Smooth muscle cell (in vitro differentiated cells): ENCODE measurements around the gene MYEOV. TPM values are rescaled to one million over a fixed set of nuclear protein-coding genes. Genes with fewer than 3 reads are reported as not detected.

ENCODE experiments used
- DNase-seq: peaks from one replicate; lab custom pipeline; 2025; ENCODE audit not compliant: unreplicated experiment; lab: John Stamatoyannopoulos, UW
- H2AFZ ChIP-seq: fragments of 200-600 bp; sonication (generic); 2 replicates; pipeline ENCODE4 v1.6.0; 2016; ENCODE audit warnings: antibody characterized with exemption, low read depth, mild to moderate bottlenecking
- H3F3A ChIP-seq: fragments of 200-600 bp; sonication (generic); 2 replicates; pipeline ENCODE4 v1.6.0; 2017; ENCODE audit warnings: antibody characterized with exemption, low read depth
- H3K27ac ChIP-seq: fragments of 200-600 bp; sonication (generic); 2 replicates; pipeline ENCODE4 v1.5.1; 2016; ENCODE audit warnings: low read depth, mild to moderate bottlenecking
- H3K27me3 ChIP-seq: fragments of 200-600 bp; sonication (generic); 2 replicates; pipeline ENCODE4 v1.6.1; 2016; ENCODE audit warnings: low read depth, mild to moderate bottlenecking
- H3K36me3 ChIP-seq: fragments of 200-600 bp; sonication (generic); 2 replicates; pipeline ENCODE4 v1.5.1; 2016; ENCODE audit warnings: low read depth
- H3K4me1 ChIP-seq: fragments of 200-600 bp; sonication (generic); 2 replicates; pipeline ENCODE4 v1.5.1; 2016; ENCODE audit warnings: low read depth
- H3K4me2 ChIP-seq: fragments of 200-600 bp; sonication (generic); 2 replicates; pipeline ENCODE4 v1.6.0; 2016; ENCODE audit warnings: mild to moderate bottlenecking
- H3K4me3 ChIP-seq: fragments of 200-600 bp; sonication (generic); 2 replicates; pipeline ENCODE4 v1.5.1; 2016; ENCODE audit warnings: mild to moderate bottlenecking
- H3K79me2 ChIP-seq: fragments of 200-600 bp; sonication (generic); 2 replicates; pipeline ENCODE4 v1.6.0; 2016; ENCODE audit warnings: low read depth, mild to moderate bottlenecking
- H3K9ac ChIP-seq: fragments of 200-600 bp; sonication (generic); 2 replicates; pipeline ENCODE4 v1.6.0; 2016; ENCODE audit warnings: low read depth
- H3K9me3 ChIP-seq: fragments of 200-600 bp; sonication (generic); replicated peaks from 2 replicates; pipeline ENCODE4 v1.5.1; 2016; ENCODE audit warnings: low read depth
- H4K20me1 ChIP-seq: fragments of 200-600 bp; sonication (generic); 2 replicates; pipeline ENCODE4 v1.6.0; 2016; ENCODE audit warnings: low read depth
- WGBS: methylation state at CpG from one replicate; pipeline ENCODE4 v1.1.7; 2016; ENCODE audit warnings: low lambda C conversion rate; 5-methylcytosine and 5-hydroxymethylcytosine counted together
- polyA plus RNA-seq: library from polyadenylated mRNA; unstranded; fragments of >200 nt; fragmentation: Nextera tagmentation; extraction: Ambion mirVana; gene quantifications from 2 replicates; pipeline ENCODE4 v1.2.1, GENCODE V29; 2016
- total RNA-seq: library from RNA; depleted of rRNA; stranded (reverse); fragments of >200 nt; gene quantifications from 2 replicates; pipeline ENCODE4 v1.2.3, GENCODE V29; 2014
- TF ChIP-seq, protein P1 (sequence below): fragments of 200-600 bp; sonication (generic); IDR thresholded peaks from 2 replicates; pipeline ENCODE4 v1.5.1; 2017; ENCODE audit warnings: borderline replicate concordance, mild to moderate bottlenecking, antibody characterized with exemption; ENCODE audit not compliant: insufficient read depth, poor library complexity, severe bottlenecking

The MYEOV gene
- total and polyA plus RNA-seq, 2 experiments from 2014 or later: 1.1 TPM; not detected in 1

- H3K9me3 ChIP-seq: peaks cover 6% of the 10 kb centered on the region
- WGBS: 91% methylated on average over 3 of the region's 3 CpGs
Measured at GRCh38 chr11:69261116-69261515, 32.8 kb upstream of the MYEOV start.

GRCh38 chr11:69262918-69263735, 30.8 kb upstream of the MYEOV start:
- 72% methylated on average over 7 of the region's 8 CpGs for WGBS

More at GRCh38 chr11:69261116-69261515, 32.8 kb upstream of the MYEOV start:
- Histone ChIP-seq H3K27me3 (peaks cover 8% of the 10 kb centered on the region), H3K4me1 (no peaks in the 10 kb centered on the region), H3K79me2 (no peaks in the 10 kb centered on the region), H3K4me3 (no peak overlapping the region), H3F3A (no peaks in the 10 kb centered on the region), H2AFZ (no peak overlapping the region), H3K36me3 (no peaks in the 10 kb centered on the region), H3K4me2 (no peak overlapping the region), H4K20me1 (no peaks in the 10 kb centered on the region), H3K9ac (no peak overlapping the region), H3K27ac (no peak overlapping the region)
- TF ChIP-seq, protein P1, sequence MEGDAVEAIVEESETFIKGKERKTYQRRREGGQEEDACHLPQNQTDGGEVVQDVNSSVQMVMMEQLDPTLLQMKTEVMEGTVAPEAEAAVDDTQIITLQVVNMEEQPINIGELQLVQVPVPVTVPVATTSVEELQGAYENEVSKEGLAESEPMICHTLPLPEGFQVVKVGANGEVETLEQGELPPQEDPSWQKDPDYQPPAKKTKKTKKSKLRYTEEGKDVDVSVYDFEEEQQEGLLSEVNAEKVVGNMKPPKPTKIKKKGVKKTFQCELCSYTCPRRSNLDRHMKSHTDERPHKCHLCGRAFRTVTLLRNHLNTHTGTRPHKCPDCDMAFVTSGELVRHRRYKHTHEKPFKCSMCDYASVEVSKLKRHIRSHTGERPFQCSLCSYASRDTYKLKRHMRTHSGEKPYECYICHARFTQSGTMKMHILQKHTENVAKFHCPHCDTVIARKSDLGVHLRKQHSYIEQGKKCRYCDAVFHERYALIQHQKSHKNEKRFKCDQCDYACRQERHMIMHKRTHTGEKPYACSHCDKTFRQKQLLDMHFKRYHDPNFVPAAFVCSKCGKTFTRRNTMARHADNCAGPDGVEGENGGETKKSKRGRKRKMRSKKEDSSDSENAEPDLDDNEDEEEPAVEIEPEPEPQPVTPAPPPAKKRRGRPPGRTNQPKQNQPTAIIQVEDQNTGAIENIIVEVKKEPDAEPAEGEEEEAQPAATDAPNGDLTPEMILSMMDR: no peak
- DNase-seq: no peak

DNA sequence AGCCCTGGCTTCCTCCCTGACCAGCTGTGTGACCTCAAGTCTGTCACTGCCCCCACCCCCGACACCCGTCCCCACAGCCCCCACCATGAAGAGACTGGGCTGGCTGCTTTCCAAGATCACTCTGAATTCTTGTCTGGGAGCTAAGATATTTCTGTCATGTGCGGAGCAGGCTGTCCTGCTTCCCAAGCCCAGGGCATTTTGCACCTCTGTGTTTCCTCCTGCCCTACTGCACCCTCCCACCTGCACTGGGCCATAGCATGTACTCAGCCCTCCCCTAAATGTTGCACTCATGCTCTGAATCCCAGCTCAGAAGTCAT, 30.3 kb upstream of the MYEOV start:
- H2AFZ ChIP-seq: no peak overlapping the region
- 45% methylated on average over 3 of the region's 3 CpGs for WGBS
- no peak for DNase-seq
- TF ChIP-seq, protein P1: no peak
- H3K36me3 ChIP-seq: no peaks in the 10 kb centered on the region
- H3K4me3 ChIP-seq: no peak overlapping the region
- no peaks in the 10 kb centered on the region for H4K20me1 ChIP-seq
- no peaks in the 10 kb centered on the region for H3K27me3 ChIP-seq
- H3K4me2 ChIP-seq: no peak overlapping the region
- H3K9ac ChIP-seq: no peak overlapping the region
- no peak overlapping the region for H3K27ac ChIP-seq
- no peaks in the 10 kb centered on the region for H3K79me2 ChIP-seq
- H3F3A ChIP-seq: no peaks in the 10 kb centered on the region
- peaks cover 6% of the 10 kb centered on the region for H3K9me3 ChIP-seq
- H3K4me1 ChIP-seq: no peaks in the 10 kb centered on the region

More at GRCh38 chr11:69262918-69263735, 30.8 kb upstream of the MYEOV start:
- H3F3A ChIP-seq: no peaks in the 10 kb centered on the region
- H3K36me3 ChIP-seq: no peaks in the 10 kb centered on the region
- H3K9me3 ChIP-seq: peaks cover 6% of the 10 kb centered on the region
- no peak overlapping the region for H2AFZ ChIP-seq
- H3K27ac ChIP-seq: no peak overlapping the region
- H3K79me2 ChIP-seq: no peaks in the 10 kb centered on the region
- H3K27me3 ChIP-seq: peaks cover 6% of the 10 kb centered on the region
- H3K4me3 ChIP-seq: no peak overlapping the region
- H3K4me2 ChIP-seq: no peak overlapping the region
- DNase-seq: no peak
- H3K4me1 ChIP-seq: no peaks in the 10 kb centered on the region
- H3K9ac ChIP-seq: no peak overlapping the region
- TF ChIP-seq, protein P1: no peak
- H4K20me1 ChIP-seq: no peaks in the 10 kb centered on the region

DNA sequence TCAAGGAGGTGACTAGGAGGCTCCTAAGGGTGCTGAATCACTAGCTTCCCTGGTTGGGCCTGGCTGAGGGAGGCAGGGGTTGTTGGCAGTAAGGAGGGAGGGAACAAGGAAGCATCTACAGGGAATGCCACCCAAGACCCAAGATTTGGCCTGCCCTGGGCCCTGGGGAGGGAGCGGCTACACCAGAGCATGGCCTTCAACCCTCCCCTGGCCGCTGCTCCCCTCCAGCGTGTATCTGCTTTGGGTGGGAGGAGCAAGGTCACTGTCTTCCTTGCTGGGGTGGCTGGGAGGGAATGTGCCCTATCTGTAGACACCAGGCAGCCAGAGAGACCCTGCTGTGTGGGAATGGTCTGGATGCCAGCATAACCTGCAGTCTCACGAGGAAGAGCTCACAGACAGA, 29.5 kb upstream of the MYEOV start:
- Histone ChIP-seq H4K20me1 (no peaks in the 10 kb centered on the region), H3K4me2 (no peak overlapping the region), H3K9ac (no peak overlapping the region), H3K27me3 (no peaks in the 10 kb centered on the region), H3K4me1 (no peaks in the 10 kb centered on the region), H3K79me2 (no peaks in the 10 kb centered on the region), H3K27ac (no peak overlapping the region), H3K36me3 (no peaks in the 10 kb centered on the region), H3F3A (no peaks in the 10 kb centered on the region), H3K9me3 (peaks cover 6% of the 10 kb centered on the region), H2AFZ (no peak overlapping the region), H3K4me3 (no peak overlapping the region)
- WGBS: 89% methylated on average over 4 of the region's 4 CpGs
- TF ChIP-seq, protein P1: no peak
- DNase-seq: no peak
